ENCODE data around the gene USH1G.
"Not testable (repeated sequence)": the region's sequence is repeated elsewhere in the genome, so short reads cannot be mapped to it uniquely, and the experiment has no call there.

The USH1G gene

DNA sequence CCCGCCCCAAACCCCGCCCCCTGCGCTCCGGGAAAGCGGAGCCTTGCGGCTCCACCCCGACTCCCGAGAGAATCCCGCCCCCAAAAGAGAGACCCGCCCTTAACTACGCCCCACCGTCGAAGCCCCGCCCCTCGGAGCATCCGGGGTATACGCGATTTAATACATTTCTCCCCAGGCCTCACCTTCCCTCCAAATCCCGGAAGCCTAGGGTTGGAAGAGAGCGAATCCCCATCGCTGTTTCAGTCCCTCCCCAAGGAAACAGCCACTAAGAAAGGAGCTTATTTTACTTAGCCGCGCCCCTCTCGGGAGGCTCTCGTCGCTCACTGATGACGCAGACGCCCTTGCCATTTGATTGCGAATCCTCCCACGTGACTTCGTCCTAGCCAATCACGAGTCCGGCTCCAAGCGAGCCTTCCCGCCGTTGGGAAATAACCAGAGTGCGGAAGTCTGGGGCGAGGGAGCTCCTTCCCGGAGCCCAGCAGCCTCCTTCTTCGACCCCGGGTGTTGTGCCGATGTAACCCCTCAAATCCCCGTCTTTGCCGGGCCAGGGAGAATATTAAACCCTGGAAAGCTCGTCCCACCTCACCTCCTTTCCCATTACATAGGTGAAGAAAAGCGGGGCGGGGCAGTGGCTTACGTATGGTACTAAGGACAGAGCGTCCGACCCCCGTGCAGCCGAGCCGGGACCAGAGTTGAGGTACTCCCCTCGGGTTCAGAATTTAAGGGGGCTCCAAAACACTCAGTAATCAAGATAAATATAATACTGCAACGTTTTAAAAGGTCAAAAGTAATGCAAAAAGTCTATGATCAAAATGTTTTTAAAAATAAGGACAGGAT is 49.8 kb downstream of the USH1G start:
- peak; percentile 97 for DNase-seq

DNA sequence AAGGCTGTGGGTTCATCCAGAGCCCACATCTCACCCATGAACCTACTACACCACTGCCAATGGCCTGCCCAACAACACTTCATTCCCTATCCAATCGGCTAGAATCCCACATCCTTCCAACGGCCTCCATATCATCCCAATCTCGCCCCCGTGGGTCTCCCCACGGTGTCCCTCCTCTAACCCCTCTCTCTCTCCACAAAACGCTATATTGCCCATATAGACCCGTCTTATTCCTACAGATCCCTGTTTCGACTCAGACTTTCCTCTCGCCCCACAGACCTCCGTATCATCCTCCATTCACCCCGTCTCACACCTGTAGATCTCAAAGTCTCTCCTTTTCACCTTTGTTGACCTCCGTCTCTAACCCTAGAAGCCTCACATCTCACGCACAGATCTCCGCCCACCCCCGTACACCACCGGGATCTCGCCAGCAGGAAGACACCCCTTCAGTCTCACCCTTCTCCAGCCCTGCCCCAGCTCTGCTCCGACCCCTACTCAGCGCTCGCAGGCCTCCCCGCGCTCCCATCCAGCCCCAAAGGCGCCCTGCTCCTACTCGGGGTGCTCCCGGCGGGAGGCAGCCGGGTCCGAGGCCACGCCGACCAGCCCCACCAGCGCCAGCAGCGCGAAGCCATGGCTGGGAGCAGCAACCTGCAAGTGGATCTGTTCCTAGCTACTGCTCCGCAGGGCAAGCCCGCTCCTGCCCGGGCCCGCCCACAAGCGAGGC is 50.6 kb downstream of the USH1G start, which contains the start of gene FDXR:
Gene FDXR, minus strand, starts transcription at position 682 of the 724 bp plus-strand sequence. Its CDS starts 50 bp downstream, at position 632.
- no peak for DNase-seq

DNA sequence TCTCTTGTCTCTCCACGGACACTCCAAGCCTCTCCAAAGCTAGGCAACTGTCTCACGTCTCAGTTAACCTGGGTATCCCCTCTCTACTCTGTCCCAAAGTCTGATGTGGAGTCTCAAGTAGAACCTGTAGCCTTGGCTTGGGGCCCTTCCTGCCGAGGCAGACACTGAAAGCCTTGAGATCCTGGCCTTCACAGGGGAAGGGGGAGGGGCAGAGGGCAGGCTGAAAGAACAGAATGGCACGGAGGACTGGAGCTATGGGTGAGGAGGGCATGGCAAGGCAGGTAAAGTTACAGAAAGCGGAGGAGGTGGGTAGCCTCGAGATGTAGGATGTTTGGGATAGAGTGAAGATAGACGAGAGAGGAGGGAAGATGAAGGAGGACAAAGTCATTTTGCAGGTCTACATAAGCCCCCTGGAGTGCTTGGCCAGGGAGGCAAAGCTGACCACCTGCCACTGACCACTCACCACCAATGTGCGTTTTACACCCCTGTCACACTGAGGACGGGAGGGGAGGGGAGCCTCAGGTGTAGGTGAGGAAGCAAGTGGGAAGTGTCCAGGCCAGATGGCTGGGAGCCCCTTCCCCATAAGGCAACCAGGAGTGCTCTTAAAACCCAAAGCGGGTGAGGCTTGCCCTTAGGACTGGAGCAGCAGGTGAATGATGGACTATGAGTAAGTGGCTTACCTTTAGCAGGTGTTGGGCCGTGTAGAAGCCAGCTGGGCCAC is 51.5 kb downstream of the USH1G start:
- no peak for DNase-seq

DNA sequence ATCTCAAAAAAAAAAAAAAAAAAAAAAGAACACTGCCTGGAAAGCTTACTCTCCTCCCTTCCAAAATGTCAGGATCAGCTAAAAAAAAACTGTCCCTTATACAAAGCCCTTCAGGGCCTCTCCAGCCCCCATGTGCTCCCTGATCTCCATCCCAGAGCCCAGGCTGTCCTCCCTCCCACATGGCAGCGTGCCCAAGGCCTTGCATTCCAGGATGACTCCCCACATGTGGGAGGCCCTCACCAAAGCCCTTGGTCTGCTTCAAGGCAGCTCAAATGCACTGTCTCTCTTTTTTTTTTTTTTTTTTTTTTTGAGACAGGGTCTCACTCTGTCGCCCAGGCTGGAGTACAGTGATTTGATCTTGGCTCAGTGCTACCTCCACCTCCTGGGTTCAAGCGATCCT is 52.5 kb downstream of the USH1G start:
- no peak for DNase-seq

DNA sequence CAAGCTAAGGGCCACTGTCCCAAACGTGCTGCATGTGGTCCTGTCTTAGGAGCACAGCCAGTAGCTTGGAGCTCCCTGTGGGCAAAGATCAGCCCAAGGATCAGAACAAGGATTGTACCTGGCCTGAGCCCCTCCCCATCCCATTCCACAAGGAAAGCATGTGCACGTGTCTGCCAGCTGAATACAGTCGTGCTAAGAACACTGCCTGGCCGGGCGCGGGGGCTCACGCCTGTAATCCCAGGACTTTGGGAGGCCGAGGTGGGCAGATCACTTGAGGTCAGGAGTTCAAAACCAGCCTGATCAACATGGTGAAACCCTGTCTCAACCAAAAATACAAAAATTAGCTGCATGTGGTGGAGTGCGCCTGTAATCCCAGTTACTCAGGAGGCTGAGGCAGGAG is 53.0 kb downstream of the USH1G start:
- DNase-seq: not testable (repeated sequence)

DNA sequence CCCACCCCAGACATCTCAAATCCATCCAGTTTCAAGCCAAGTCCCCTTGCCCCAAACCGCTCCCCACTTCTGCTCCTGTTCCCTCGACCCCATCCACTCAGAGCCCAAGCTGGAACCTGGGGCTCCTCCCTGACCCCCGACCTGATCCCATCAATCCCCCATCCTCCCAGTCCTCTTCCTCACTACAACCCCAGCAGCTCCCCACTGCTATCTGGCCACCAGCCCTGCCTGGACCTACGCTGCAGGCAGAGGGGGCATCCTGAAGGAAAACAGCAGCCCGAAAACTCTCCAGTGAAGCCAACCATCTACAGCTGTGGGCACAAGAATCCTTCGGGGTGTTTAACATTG is 54.2 kb downstream of the USH1G start:
- no peak for DNase-seq

DNA sequence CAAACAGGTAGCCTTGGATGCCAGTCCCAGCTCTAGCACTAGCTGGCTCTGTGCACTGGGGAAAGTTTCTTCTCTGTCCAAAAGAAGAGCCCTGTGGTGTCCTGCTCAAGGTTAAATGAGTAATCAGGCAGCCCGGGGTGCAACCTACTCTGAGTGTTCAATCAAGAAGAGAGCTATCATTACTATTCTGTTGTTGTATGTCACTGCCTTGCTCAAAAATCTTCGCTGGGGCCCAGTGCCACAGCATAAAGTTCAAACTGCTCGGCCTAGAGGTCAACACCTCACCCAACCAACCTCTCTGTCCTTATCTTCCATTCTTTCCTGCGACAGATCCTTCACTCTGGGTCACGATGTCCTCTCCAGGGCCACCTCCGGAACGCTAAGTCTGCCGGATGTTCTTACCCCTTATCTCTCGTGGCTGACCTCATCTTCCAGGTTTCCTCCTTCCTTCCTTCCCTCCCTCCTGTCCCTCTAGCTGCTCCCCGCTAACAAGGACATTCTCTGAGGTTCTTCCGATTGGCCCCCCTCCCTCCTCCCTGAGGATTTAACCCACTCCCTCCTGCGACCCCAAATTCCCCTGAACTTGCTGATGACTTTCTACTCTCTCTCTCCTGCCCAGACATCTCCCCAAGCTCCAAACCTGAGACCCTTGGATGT is 54.7 kb downstream of the USH1G start:
- DNase-seq: no peak

DNA sequence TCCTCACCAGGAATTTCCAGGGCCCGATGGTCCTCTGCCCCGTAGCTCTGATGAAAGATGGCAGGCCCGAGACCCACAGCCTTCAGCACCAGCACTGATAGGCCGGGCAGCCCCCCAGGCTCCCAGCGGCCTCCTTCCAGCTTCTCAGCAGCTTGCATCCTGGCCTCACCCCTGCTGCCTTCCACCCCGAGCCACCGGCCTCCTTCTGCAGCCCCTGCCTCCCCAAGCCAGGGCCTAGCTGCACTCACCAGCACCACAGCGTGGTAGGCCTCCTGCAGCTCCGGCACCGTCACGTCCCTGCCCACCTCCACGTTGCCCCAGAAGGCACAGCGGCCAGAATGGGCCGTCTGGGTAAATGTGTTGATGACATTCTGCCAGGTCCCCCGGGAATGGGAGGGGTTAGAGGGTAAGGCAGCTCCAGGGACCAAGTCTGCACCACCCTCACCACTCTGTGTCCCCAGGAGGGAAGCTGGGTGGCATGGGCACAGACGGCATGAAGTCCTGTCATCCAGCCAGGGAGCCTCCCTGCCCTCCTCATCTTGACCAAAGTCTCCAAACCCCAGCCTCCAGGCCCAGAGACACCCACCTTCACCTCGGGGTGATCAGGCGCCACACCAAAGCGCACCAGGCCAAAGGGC is 56.7 kb downstream of the USH1G start:
- DNase-seq: no peak

Data from KG1 (cell line).